CD4-positive, alpha-beta T cell (primary cell): ENCODE measurements around the gene UIMC1. TPM values are rescaled to one million over a fixed set of nuclear protein-coding genes. Genes with fewer than 3 reads are reported as not detected.

Source experiments
- ATAC-seq: fragments of 200-7000 bp; cut with Tn5 transposase; one replicate; pipeline ENCODE4 v1.10.0; 2022; ENCODE audit warnings: mild to moderate bottlenecking; ENCODE audit not compliant: poor library complexity
- CTCF ChIA-PET: fragments of 350-600 bp; sonication (Branson Sonifier 250); formaldehyde crosslinking; loops from one replicate; lab custom pipeline; 2021; ENCODE audit warnings: antibody characterized with exemption, inconsistent platforms; lab: Charles Lee
- POLR2A ChIA-PET: fragments of 350-600 bp; sonication (Branson Sonifier 250); formaldehyde crosslinking; loops from one replicate; lab custom pipeline; 2021; ENCODE audit warnings: antibody characterized with exemption, inconsistent platforms; lab: Charles Lee
- DNase-seq, 14 experiments: peaks; one replicate each; pipeline ENCODE4 v3.0.0-alpha.2; 2013 to 2020; ENCODE audit warnings: mixed read lengths in 2 of 14
- H3K27ac ChIP-seq, 2 donors: one replicate each; pipeline versions ENCODE4 v1.5.1 to v1.7.0; 2013; ENCODE audit warnings: low read length in 2 of 2, low read depth in 1 of 2, mild to moderate bottlenecking in 1 of 2
- H3K27me3 ChIP-seq, 2 experiments: 1 replicate in 1 of 2; 2 replicates in 1 of 2; pipeline versions ENCODE4 v1.6.1 to v1.7.0; 2013; ENCODE audit warnings: low read length in 2 of 2, control low read depth in 1 of 2, mild to moderate bottlenecking in 1 of 2, moderate library complexity in 1 of 2; ENCODE audit not compliant: insufficient read depth in 2 of 2, control insufficient read depth in 1 of 2
- H3K36me3 ChIP-seq: one replicate; pipeline ENCODE4 v1.6.1; 2013; ENCODE audit warnings: low read length, control low read depth; ENCODE audit not compliant: insufficient read depth
- H3K4me1 ChIP-seq: one replicate; pipeline ENCODE4 v1.6.1; 2013; ENCODE audit warnings: low read length, control low read depth; ENCODE audit not compliant: insufficient read depth
- H3K4me3 ChIP-seq: one replicate; pipeline ENCODE4 v1.5.1; 2013; ENCODE audit warnings: mild to moderate bottlenecking, low read length, moderate library complexity
- H3K9me3 ChIP-seq, 2 experiments: 1 replicate in 1 of 2; 2 replicates in 1 of 2; pipeline versions ENCODE4 v1.6.1 to v1.7.0; 2013; ENCODE audit warnings: low read length in 2 of 2, mild to moderate bottlenecking in 2 of 2, control low read depth in 1 of 2, moderate library complexity in 1 of 2; ENCODE audit not compliant: control insufficient read depth in 1 of 2, insufficient read depth in 1 of 2
- H3K27ac Mint-ChIP-seq: one replicate; pipeline ENCODE4 v1.8.0; 2020; ENCODE audit warnings: mixed read lengths
- H3K27me3 Mint-ChIP-seq: one replicate; pipeline ENCODE4 v1.8.0; 2021; ENCODE audit warnings: mixed read lengths
- H3K36me3 Mint-ChIP-seq: one replicate; pipeline ENCODE4 v1.8.0; 2021; ENCODE audit warnings: low read depth, mixed read lengths
- H3K4me1 Mint-ChIP-seq: one replicate; pipeline ENCODE4 v1.8.0; 2021; ENCODE audit warnings: low read depth, mixed read lengths
- H3K4me3 Mint-ChIP-seq: one replicate; pipeline ENCODE4 v1.8.0; 2020; ENCODE audit warnings: mild to moderate bottlenecking, mixed read lengths
- H3K9me3 Mint-ChIP-seq: one replicate; pipeline ENCODE4 v1.8.0; 2020; ENCODE audit warnings: mixed read lengths
- intact Hi-C, 2 experiments: fragments of 100-400 bp; cut with DNase I in 1 of 2; cut with micrococcal nuclease in 1 of 2; formaldehyde crosslinking; loops; one replicate each; pipeline versions ENCODE4 v1.15.1 to v1.9.0; 2023 to 2025; cut with DNase I, micrococcal nuclease
- total RNA-seq, 174 experiments: library from RNA in 2 of 174; stranded (reverse) in 2 of 174; gene quantifications; one replicate each; pipeline ENCODE4 v1.2.3 and lab custom pipeline; 2021 to 2026
- TF ChIP-seq, protein P1 (sequence below): fragments of 200-600 bp; IDR thresholded peaks from one replicate; pipeline ENCODE4 v1.8.0; 2022; ENCODE audit warnings: antibody characterized with exemption, mild to moderate bottlenecking

The UIMC1 gene
- total RNA-seq, 2 experiments from 2014 or later: 42.3 to 50.8 TPM

- no peak within 1 kb of the TSS for H3K27ac ChIP-seq
- peaks cover 11% of the 10 kb centered on the region for H3K4me1 Mint-ChIP-seq
- no peak within 1 kb of the TSS for H3K27ac Mint-ChIP-seq
- H3K4me3 Mint-ChIP-seq: no peak within 1 kb of the TSS
- POLR2A ChIA-PET: no interaction called here
- peaks cover 13% of the 10 kb centered on the region for H3K36me3 ChIP-seq
- intact Hi-C loops: no loop called here
- ATAC-seq (no peak), DNase-seq (peak in 3 of 14 experiments; percentile 21 to 41 (median 36))
- H3K27me3 Mint-ChIP-seq: no peaks in the 10 kb centered on the region
- H3K4me1 ChIP-seq: peaks cover 20% of the 10 kb centered on the region
- H3K4me3 ChIP-seq: peak within 1 kb of the TSS; percentile 29
- no peaks in the 10 kb centered on the region for H3K9me3 ChIP-seq
- no peaks in the 10 kb centered on the region for H3K27me3 ChIP-seq
- CTCF ChIA-PET: interaction anchor here (1.6 kb wide), 1 partner anchor 10 kb away, joined by 3 read pairs; no protein-coding TSS in a partner anchor
- H3K9me3 Mint-ChIP-seq: no peaks in the 10 kb centered on the region
- TF ChIP-seq, protein P1, sequence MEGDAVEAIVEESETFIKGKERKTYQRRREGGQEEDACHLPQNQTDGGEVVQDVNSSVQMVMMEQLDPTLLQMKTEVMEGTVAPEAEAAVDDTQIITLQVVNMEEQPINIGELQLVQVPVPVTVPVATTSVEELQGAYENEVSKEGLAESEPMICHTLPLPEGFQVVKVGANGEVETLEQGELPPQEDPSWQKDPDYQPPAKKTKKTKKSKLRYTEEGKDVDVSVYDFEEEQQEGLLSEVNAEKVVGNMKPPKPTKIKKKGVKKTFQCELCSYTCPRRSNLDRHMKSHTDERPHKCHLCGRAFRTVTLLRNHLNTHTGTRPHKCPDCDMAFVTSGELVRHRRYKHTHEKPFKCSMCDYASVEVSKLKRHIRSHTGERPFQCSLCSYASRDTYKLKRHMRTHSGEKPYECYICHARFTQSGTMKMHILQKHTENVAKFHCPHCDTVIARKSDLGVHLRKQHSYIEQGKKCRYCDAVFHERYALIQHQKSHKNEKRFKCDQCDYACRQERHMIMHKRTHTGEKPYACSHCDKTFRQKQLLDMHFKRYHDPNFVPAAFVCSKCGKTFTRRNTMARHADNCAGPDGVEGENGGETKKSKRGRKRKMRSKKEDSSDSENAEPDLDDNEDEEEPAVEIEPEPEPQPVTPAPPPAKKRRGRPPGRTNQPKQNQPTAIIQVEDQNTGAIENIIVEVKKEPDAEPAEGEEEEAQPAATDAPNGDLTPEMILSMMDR: no peak
- H3K36me3 Mint-ChIP-seq: peaks cover 19% of the 10 kb centered on the region
Observed at GRCh38 chr5:176899296-176899891, 107.2 kb downstream of the UIMC1 start, which contains the start of gene HK3. Gene HK3 (minus strand): TSS chr5:176899346. CDS start chr5:176896159, 3,187 bp downstream.

DNA sequence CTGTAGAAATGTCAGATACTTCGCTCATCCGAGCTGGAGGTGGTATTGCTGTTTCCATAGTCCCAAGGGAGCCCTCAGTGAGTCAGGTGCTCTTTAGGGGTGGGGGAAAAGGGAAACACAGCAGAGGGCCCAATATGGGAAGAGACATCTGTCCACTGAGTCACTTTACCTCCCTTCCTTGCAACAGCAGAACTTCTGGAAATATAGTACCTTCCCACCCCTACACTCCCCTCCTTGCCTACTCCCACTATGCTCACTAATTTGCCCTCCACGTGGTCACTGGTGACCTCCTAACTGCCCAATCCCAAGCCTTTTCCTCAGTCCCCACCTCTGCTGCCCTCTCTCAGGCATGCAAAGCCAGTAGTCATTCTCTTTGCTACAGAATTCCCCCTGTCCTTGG lies 109.3 kb downstream of the UIMC1 start:
- no peak overlapping the region for H3K4me3 Mint-ChIP-seq
- H3K27ac Mint-ChIP-seq: no peak overlapping the region
- intact Hi-C loops: no loop called here
- TF ChIP-seq, protein P1: no peak
- no peaks in the 10 kb centered on the region for H3K27me3 ChIP-seq
- ChIA-PET POLR2A (no interaction called here), CTCF (no interaction called here)
- H3K4me1 Mint-ChIP-seq: peaks cover 11% of the 10 kb centered on the region
- H3K27me3 Mint-ChIP-seq: no peaks in the 10 kb centered on the region
- ATAC-seq (no peak), DNase-seq (peak in 1 of 14 experiments; percentile 23)
- no peaks in the 10 kb centered on the region for H3K9me3 ChIP-seq
- H3K4me3 ChIP-seq: no peak overlapping the region
- H3K36me3 Mint-ChIP-seq: peaks cover 3% of the 10 kb centered on the region
- no peaks in the 10 kb centered on the region for H3K9me3 Mint-ChIP-seq
- no peak overlapping the region for H3K27ac ChIP-seq
- peaks cover 20% of the 10 kb centered on the region for H3K4me1 ChIP-seq
- H3K36me3 ChIP-seq: no peaks in the 10 kb centered on the region

- Mint-ChIP-seq H3K4me3 (no peak overlapping the region), H3K27ac (no peak overlapping the region), H3K27me3 (no peaks in the 10 kb centered on the region), H3K36me3 (no peaks in the 10 kb centered on the region), H3K4me1 (peaks cover 11% of the 10 kb centered on the region), H3K9me3 (no peaks in the 10 kb centered on the region)
- TF ChIP-seq, protein P1: no peak
- no peak overlapping the region for H3K27ac ChIP-seq
- CTCF ChIA-PET: no interaction called here
- ATAC-seq (no peak), DNase-seq (no peak)
- peaks cover 20% of the 10 kb centered on the region for H3K4me1 ChIP-seq
- H3K27me3 ChIP-seq: no peaks in the 10 kb centered on the region
- POLR2A ChIA-PET: no interaction called here
- H3K36me3 ChIP-seq: no peaks in the 10 kb centered on the region
- intact Hi-C loops: no loop called here
- no peak overlapping the region for H3K4me3 ChIP-seq
- H3K9me3 ChIP-seq: peaks cover 0 to 3% of the 10 kb centered on the region in 2 experiments
Observed at GRCh38 chr5:176895831-176896230, 110.7 kb downstream of the UIMC1 start.
